ENCODE results near the gene ZNF329. TPM values are rescaled to one million over a fixed set of nuclear protein-coding genes. Genes with fewer than 3 reads are reported as not detected.
"Not testable (repeated sequence)": the region's sequence is repeated elsewhere in the genome, so short reads cannot be mapped to it uniquely, and the experiment has no call there.

The ZNF329 gene
- total RNA-seq, result 13.0 and 21.8 TPM in 2 replicates

- DNase-seq (ENCODE audit: low read depth), result peak; percentile 56
Observed at GRCh38 chr19:58150328-58150921, at the start of gene ZNF329. ZNF329 (minus strand) TSS chr19:58150789; CDS start chr19:58129503, 21,286 bp downstream.

- peak; percentile 33 for DNase-seq (ENCODE audit: low read depth)
Observed at GRCh38 chr19:58196901-58197616, 46.5 kb upstream of the ZNF329 start.

GRCh38 chr19:58183817-58184215, 33.2 kb upstream of the ZNF329 start:
- DNase-seq (ENCODE audit: low read depth), result no peak

GRCh38 chr19:58182989-58183816, 32.6 kb upstream of the ZNF329 start, which contains the start of gene ZNF274:
ZNF274 (plus strand) TSS chr19:58183061; CDS start chr19:58183966, 905 bp downstream.
- peak; percentile 78 for DNase-seq (ENCODE audit: low read depth)

- DNase-seq (ENCODE audit: low read depth), result no peak
Observed at GRCh38 chr19:58182577-58182988, 32.0 kb upstream of the ZNF329 start.

- peak; percentile 9 for DNase-seq (ENCODE audit: low read depth)
Observed at GRCh38 chr19:58181902-58182576, 31.4 kb upstream of the ZNF329 start.

DNA sequence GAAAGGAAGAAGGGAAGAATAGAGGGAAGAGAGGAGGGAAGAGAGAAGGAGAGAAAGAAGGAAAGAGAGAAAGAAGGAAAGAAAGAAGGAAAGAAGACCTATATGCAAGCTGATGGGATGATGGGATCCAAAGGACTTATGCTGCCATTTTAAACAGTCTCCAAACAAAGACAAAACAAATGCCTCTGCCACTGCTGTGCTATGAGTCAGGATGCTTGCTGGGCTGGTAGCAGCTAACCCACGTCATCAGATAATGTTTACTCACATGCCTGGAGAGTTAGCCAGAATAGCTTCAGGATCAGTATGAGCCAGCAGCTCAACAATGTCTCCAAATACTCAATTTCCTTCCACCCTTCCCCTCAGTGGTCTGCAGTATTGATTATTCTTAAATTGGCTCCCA, 20.3 kb upstream of the ZNF329 start:
- DNase-seq (ENCODE audit: low read depth), result no peak

DNA sequence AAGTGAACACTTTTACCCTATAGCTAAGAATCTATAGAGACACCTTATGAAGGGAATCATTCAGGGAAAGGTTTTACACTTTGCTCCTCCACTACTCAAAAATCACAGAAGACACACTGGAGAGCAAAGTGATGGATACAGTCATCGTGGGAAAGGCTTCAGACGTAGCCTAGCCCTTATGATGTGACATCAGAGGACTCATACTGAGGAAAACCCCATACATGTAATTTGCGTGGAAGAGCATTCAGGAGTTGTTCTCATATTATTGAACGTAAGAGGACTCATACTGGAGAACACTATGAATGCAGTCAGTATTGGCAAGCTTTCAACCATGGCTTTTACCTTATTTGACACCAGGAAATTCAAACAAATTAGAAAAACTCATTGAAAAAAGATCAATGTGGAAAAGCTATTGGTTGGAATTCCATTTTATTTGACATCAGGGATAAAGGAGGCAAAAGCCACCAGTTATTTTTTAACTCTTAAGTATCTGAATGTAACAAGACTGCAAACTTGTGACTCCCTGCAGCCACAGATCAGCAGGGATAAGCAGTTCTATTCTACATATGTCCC, 16.2 kb upstream of the ZNF329 start:
- DNase-seq (ENCODE audit: low read depth), result no peak

DNA sequence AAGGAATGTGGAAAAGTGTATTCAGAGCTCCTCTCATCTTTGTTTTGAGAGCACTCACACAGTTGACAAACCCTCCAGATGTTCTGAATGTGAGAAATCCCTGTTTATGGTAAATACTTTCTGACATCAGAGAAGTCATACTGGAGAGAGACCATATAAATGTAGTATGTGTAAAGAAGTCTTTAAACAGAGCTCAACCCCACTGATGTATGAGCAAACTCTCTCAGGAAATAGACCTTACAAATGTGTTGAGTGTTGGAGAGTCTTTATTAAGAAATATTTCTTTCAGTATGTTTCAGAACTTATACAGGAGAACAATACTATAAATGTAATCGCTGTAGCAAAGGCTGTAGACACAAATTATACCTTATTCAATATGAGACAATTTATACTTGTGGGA, 15.7 kb upstream of the ZNF329 start:
- DNase-seq (ENCODE audit: low read depth), result no peak

DNA sequence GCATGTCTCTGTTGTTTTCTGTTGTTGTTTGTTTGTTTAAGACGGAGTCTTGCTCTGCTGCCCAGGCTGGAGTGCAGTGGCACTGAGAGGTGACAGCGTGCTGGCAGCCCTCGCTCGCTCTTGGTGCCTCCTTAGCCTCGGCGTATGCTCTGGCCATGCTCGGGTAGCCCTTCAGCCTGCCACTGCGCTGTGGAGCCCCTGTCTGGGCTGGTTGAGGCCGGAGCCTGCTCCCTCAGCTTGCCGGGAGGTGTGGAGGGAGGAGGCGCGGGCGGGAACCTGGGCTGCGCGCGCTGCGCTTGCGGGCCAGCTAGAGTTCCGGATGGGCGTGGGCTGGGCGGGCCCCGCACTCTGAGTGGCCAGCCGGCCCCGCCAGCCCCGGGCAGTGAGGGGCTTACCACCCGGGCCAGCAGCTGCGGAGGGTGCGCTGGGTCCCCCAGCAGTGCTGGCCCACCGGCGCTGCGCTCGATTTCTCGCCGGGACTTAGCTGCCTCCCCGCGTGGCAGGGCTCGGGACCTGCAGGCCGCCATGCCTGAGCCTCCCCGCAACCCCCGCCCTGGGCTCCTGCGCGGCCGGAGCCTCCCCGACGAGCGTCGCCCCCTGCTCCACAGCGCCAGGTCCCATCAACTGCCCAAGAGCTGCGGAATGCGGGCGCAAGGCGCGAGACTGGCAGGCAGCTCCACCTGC, 6.6 kb upstream of the ZNF329 start:
- no peak for DNase-seq (ENCODE audit: low read depth)

DNA sequence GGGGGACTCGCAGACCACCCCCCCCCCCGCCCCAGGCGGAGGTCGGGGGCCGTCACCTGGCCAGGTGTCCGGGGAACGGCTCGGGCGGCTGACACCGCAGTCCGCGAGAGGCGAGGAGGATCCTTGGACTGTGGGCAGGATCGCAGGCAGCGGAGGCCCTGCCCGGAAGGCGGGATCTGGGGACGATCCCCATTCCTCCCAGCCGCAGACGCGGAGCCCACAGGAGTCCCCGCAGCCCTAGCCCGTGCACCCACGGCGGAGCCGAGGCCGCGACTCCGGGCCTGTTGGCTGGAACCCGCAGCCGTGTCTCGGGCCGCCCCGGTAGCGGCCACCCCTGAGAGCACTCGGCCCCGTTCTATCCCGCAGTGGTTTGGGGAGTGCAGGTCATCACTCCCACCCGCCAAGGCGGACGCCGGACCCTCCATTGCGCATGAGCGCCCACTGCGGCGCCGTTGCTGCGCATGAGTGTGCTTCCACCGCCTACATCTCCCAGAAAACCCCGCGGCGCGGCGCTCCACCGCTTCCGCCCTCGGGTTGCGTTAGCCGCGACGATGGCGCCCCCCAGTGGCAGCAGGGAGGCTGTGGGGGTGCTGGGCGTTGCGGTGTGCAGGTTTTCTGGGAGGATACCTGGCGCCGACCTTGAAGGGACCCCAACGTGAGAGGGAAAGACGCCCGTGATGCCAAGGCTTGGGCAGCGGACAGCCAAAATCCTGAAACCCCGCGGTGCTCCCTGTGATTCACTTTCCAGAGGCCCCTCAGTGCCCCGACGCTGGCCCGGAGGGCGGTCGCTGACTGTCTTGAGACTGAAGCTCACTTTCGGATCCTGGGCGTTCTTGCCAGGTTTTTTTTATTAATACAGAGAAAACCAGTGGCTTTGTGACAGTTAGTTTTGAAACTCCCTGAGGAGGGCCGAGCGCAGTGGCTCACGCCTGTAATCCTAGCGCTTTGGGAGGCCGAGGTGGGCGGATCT, 4.4 kb upstream of the ZNF329 start:
- DNase-seq (ENCODE audit: low read depth), result peak; percentile 74

DNA sequence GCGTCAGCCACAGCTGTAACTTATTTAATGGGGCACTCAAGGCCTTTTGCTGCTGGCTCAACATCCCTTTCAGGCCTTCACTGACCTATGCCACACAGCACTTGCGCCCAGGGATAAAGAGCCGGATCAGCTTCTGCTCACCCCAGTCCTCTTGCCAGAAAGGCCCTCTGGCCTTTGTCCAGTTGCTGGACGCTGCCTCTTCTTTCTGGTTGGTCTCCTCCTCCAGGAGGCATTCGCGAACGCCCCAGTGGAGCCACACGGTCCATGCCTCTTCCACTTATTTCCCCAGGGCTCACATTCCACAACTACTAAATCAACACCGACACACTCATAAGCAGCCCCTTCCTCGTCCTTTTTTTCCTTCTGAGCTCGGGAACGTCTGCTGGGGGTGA, 3.7 kb upstream of the ZNF329 start:
- peak; percentile 31 for DNase-seq (ENCODE audit: low read depth)

DNA sequence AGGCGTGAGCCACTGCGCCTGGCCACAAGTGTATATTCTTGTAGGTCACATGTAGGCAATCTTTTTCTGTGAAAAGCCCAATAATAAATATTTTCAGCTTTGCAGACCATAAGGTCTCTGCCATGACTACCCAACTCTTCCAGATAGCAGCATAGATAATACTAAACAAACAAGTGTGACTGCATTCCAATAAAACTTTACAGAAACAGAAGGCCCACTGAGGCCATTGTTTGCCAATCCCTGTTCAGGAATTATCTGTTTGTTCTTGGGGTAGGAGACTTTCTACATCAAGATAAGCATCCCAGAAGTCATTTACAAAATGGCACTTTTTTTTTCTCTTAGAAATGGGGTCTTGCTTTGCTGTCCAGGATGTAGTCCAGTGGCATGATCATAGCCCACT, 2.8 kb upstream of the ZNF329 start:
- no peak for DNase-seq (ENCODE audit: low read depth)

DNA sequence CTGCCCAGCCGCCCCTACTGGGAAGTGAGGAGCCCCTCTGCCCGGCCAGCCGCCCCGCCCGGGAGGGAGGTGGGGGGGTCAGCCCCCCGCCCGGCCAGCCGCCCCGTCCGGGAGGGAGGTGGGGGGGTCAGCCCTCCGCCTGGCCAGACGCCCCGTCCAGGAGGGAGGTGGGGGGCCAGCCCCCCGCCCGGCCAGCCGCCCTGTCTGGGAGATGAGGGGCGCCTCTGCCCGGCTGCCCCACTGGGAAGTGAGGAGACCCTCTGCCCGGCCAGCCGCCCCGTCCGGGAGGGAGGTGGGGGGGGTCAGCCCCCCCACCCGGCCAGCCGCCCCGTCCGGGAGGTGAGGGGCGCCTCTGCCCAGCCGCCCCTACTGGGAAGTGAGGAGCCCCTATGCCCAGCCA, 3.1 kb downstream of the ZNF329 start:
- not testable (repeated sequence) for DNase-seq (ENCODE audit: low read depth)

DNA sequence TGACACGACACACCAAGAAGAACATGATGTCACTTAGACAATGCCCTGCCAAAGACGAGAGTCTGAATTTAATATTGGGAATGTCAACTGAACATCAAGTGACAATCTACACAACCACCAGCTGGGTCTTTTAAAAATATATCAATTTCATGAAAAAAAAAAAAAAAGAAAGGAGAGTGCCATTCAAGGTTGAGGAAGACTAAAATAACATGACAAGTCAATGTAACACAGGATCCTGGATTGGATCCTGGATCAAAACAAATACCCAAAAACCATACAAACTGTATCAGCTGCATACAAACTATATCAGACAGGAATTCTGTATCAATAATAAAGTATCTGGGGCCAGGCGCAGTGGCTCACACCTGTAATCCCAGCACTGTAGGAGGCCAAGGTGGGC, 4.7 kb downstream of the ZNF329 start:
- DNase-seq (ENCODE audit: low read depth), result no peak

DNA sequence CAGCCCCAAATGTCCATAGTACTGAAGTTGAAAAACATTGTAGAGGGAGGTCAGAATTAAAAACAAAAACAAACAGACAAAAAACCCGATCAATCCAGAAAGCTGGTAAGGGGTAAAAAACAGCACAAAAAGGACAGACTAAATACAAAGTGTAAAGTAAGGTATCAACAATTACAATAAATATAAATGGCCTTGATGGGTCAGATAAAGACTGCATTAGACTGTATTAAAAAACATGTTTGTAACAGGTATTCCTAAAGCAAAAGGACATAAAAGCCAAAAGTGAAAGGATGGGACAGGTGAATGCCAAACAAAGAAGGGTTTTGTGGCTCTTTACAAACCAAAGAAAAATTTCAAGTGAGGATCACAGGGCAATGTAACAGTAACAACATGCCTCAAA, 16.3 kb downstream of the ZNF329 start:
- DNase-seq (ENCODE audit: low read depth), result no peak

- no peak for DNase-seq (ENCODE audit: low read depth)
Observed at GRCh38 chr19:58129284-58129683, 21.3 kb downstream of the ZNF329 start.

DNA sequence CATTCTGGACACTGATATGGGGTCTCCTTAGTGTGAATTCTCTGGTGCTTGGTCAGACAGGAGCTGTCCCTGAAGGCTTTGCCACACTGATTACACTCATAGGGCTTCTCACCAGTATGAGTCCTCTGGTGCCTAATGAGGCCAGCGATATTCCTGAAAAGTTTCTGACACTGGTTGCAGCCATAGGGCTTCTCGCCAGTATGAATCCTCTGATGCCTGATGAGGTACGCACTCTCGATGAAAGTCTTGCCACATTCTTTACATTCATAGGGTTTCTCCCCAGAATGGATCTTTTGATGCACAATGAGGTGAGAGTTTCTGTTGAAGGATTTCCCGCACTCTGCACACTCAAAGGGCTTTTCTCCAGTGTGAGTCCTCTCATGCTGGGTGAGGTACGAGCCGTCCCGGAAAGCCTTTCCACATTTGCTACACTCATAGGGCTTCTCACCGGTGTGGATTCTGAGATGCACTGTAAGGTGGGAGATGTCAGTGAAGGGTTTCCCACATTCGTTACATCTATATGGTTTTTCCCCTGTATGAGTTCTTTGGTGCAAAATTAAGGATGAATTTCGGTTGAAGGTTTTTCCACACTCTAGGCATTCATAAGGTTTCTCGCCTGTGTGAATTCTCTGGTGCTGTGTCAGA, 22.4 kb downstream of the ZNF329 start:
- no peak for DNase-seq (ENCODE audit: low read depth)

DNA sequence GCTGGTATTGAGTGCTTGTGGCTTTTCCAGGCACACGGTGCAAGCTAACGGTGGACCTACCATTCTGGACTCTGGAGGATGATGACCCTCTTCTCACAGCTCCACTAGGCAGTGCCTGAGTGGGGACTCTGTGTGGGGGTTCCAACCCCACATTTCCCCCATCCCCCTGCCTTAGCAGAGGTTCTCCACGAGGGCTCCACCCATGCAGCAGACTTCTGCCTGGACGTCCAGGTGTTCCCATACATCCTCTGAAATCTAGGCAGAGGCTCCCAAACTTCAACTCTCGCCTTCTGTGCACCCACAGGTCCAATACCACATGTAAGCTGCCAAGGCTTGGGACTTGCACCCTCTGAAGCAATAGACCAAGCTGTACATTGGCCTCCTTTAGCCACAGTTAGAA, 27.2 kb downstream of the ZNF329 start:
- DNase-seq (ENCODE audit: low read depth), result no peak
